Activated CD4-positive, alpha-beta T cell treated with anti-CD3 and anti-CD28 coated beads, Interleukin-2, amount 50 U/mL, for 16 hours (primary cell): Measurements from ENCODE around the gene GTSF1L.
"Not testable (repeated sequence)": the region's sequence is repeated elsewhere in the genome, so short reads cannot be mapped to it uniquely, and the experiment has no call there.

ENCODE experiments used
- DNase-seq: peaks from one replicate; pipeline ENCODE4 v3.0.0-alpha.2; 2020

The GTSF1L gene

GRCh38 chr20:43726811-43727338 is at the start of gene GTSF1L:
TSS of gene GTSF1L (minus strand) at chr20:43727002. CDS start at chr20:43726694, 308 bp downstream.
- DNase-seq = no peak

GRCh38 chr20:43774754-43775153 is 48.0 kb upstream of the GTSF1L start:
- DNase-seq = no peak

GRCh38 chr20:43771503-43772190 is 44.8 kb upstream of the GTSF1L start:
- no peak for DNase-seq

GRCh38 chr20:43770342-43770741 is 43.5 kb upstream of the GTSF1L start:
- no peak for DNase-seq

- no peak for DNase-seq
Observed at GRCh38 chr20:43767686-43768474, 41.1 kb upstream of the GTSF1L start.

- no peak for DNase-seq
Observed at GRCh38 chr20:43766917-43767316, 40.1 kb upstream of the GTSF1L start.

GRCh38 chr20:43766385-43766784 is 39.6 kb upstream of the GTSF1L start:
- no peak for DNase-seq

GRCh38 chr20:43765916-43766315 is 39.1 kb upstream of the GTSF1L start:
- no peak for DNase-seq

- DNase-seq = no peak
Observed at GRCh38 chr20:43762911-43763310, 36.1 kb upstream of the GTSF1L start.

- DNase-seq = no peak
Observed at GRCh38 chr20:43761386-43762340, 34.9 kb upstream of the GTSF1L start.

GRCh38 chr20:43757888-43758287 is 31.1 kb upstream of the GTSF1L start:
- not testable (repeated sequence) for DNase-seq

GRCh38 chr20:43755851-43756250 is 29.0 kb upstream of the GTSF1L start:
- DNase-seq = no peak

- DNase-seq = no peak
Observed at GRCh38 chr20:43755390-43755789, 28.6 kb upstream of the GTSF1L start.

GRCh38 chr20:43752561-43753301 is 25.9 kb upstream of the GTSF1L start:
- peak; percentile 88 for DNase-seq

GRCh38 chr20:43752051-43752360 is 25.2 kb upstream of the GTSF1L start:
- DNase-seq = no peak

GRCh38 chr20:43751167-43752050 is 24.6 kb upstream of the GTSF1L start:
- DNase-seq = peak; percentile 97

- peak; percentile 75 for DNase-seq
Observed at GRCh38 chr20:43750774-43751166, 24.0 kb upstream of the GTSF1L start.

GRCh38 chr20:43749734-43750294 is 23.0 kb upstream of the GTSF1L start:
- DNase-seq = peak; percentile 87

- DNase-seq = no peak
Observed at GRCh38 chr20:43748274-43748673, 21.5 kb upstream of the GTSF1L start.

GRCh38 chr20:43746344-43747137 is 19.7 kb upstream of the GTSF1L start:
- DNase-seq = no peak
